ENCODE data around the gene RPS6KA4. TPM values are rescaled to one million over a fixed set of nuclear protein-coding genes. Genes with fewer than 3 reads are reported as not detected.
A peak's percentile ranks its signal among the peaks of the same experiment; 100 is the strongest.

The RPS6KA4 gene
- polyA plus RNA-seq, 1 donor (not counting 4 experiments of a cell fraction or from before 2014, with no cell fraction given): 52.4 TPM

- H3K4me3 ChIP-seq (ENCODE audit: control insufficient read depth in 2 of 3, extremely low read depth in 1 of 3, insufficient read depth in 2 of 3, low read depth in 1 of 3, low read length in 3 of 3): peak overlapping the region; percentile 86 to 93 (median 90)
- H3K9me1 ChIP-seq (ENCODE audit: control insufficient read depth, extremely low read depth, insufficient read depth, low read length): peaks cover 3% of the 10 kb centered on the region
- H3K27me3 ChIP-seq (ENCODE audit: control insufficient read depth, extremely low read depth, insufficient read depth, low read length): no peaks in the 10 kb centered on the region
- dilution Hi-C loops (cut with MboI; ENCODE audit: extremely low pct_ligation_motif_present, low sequenced_read_pairs): no loop called here
- H3K4me2 ChIP-seq (ENCODE audit: control insufficient read depth, extremely low read depth, insufficient read depth, low read depth, low read length): peak overlapping the region; percentile 97
- no peaks in the 10 kb centered on the region for H3K9me3 ChIP-seq (ENCODE audit: control insufficient read depth, low read depth, low read length)
- H3K36me3 ChIP-seq (ENCODE audit: control insufficient read depth in 2 of 2, extremely low read depth in 1 of 2, insufficient read depth in 2 of 2, low read length in 2 of 2): peaks cover 28 to 36% of the 10 kb centered on the region in 2 experiments
- H3K79me2 ChIP-seq (ENCODE audit: control insufficient read depth, insufficient read depth, low read length): peaks cover 37% of the 10 kb centered on the region
- H3K4me1 ChIP-seq (ENCODE audit: control insufficient read depth, extremely low read depth, insufficient read depth, low read length): peaks cover 44% of the 10 kb centered on the region
- peaks cover 6% of the 10 kb centered on the region for H4K20me1 ChIP-seq (ENCODE audit: control insufficient read depth, extremely low read depth, insufficient read depth, low read length)
- peak overlapping the region; percentile 86 for H3K9ac ChIP-seq (ENCODE audit: control insufficient read depth, extremely low read depth, insufficient read depth, low read length)
- DNase-seq (ENCODE audit: low read depth, low spot score) (no peak), FAIRE-seq (no peak)
- H3K27ac ChIP-seq (ENCODE audit: control insufficient read depth, insufficient read depth, low read length): no peak overlapping the region
- TF ChIP-seq, protein P1, sequence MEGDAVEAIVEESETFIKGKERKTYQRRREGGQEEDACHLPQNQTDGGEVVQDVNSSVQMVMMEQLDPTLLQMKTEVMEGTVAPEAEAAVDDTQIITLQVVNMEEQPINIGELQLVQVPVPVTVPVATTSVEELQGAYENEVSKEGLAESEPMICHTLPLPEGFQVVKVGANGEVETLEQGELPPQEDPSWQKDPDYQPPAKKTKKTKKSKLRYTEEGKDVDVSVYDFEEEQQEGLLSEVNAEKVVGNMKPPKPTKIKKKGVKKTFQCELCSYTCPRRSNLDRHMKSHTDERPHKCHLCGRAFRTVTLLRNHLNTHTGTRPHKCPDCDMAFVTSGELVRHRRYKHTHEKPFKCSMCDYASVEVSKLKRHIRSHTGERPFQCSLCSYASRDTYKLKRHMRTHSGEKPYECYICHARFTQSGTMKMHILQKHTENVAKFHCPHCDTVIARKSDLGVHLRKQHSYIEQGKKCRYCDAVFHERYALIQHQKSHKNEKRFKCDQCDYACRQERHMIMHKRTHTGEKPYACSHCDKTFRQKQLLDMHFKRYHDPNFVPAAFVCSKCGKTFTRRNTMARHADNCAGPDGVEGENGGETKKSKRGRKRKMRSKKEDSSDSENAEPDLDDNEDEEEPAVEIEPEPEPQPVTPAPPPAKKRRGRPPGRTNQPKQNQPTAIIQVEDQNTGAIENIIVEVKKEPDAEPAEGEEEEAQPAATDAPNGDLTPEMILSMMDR (optimal IDR thresholded peaks at IDR 0.05 in 1 of 3, IDR thresholded peaks at IDR 0.05 in 1 of 3, conservative IDR thresholded peaks at IDR 0.05 in 1 of 3; ENCODE audit: extremely low read depth in 1 of 3, insufficient read depth in 2 of 3, low read length in 3 of 3): peak in 2 of 3 experiments; percentile 28 to 64
- TF ChIP-seq EZH2 (IDR thresholded peaks at IDR 0.05; ENCODE audit: low read length): no peak
- H2AFZ ChIP-seq (ENCODE audit: control insufficient read depth, low read length): no peak overlapping the region
Measured at GRCh38 chr11:64359712-64360445, 917 bp downstream of the RPS6KA4 start.

DNA sequence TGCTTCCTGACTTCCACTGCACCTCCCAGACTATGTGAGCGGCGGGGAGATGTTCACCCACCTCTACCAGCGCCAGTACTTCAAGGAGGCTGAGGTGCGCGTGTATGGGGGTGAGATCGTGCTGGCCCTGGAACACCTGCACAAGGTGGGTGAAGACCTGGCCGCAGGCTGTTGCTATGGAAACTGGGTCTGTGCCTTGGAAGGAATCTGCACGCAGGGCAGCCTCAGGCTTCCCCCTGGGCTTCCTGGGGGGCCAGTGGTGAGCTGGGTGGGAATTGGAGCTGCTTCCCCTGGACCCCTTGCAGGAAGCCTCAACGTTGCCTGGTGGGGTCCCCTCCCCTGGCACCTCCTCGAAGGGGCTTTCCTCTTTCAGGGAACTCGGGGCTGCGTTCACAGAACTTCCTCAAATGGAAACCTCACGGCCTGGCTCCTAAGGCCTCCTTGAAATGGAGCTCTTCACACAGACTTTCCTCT is 1.5 kb downstream of the RPS6KA4 start:
- Histone ChIP-seq H3K27ac (ENCODE audit: control insufficient read depth, insufficient read depth, low read length) (no peak overlapping the region), H3K27me3 (ENCODE audit: control insufficient read depth, extremely low read depth, insufficient read depth, low read length) (no peaks in the 10 kb centered on the region), H4K20me1 (ENCODE audit: control insufficient read depth, extremely low read depth, insufficient read depth, low read length) (peaks cover 11% of the 10 kb centered on the region), H3K9me1 (ENCODE audit: control insufficient read depth, extremely low read depth, insufficient read depth, low read length) (peaks cover 2% of the 10 kb centered on the region), H3K4me2 (ENCODE audit: control insufficient read depth, extremely low read depth, insufficient read depth, low read depth, low read length) (peak overlapping the region; percentile 97), H3K36me3 (ENCODE audit: control insufficient read depth in 2 of 2, extremely low read depth in 1 of 2, insufficient read depth in 2 of 2, low read length in 2 of 2) (peaks cover 34 to 41% of the 10 kb centered on the region in 2 experiments), H3K9me3 (ENCODE audit: control insufficient read depth, low read depth, low read length) (no peaks in the 10 kb centered on the region), H3K79me2 (ENCODE audit: control insufficient read depth, insufficient read depth, low read length) (peaks cover 37% of the 10 kb centered on the region), H3K9ac (ENCODE audit: control insufficient read depth, extremely low read depth, insufficient read depth, low read length) (peak overlapping the region; percentile 1), H2AFZ (ENCODE audit: control insufficient read depth, low read length) (no peak overlapping the region), H3K4me3 (ENCODE audit: control insufficient read depth in 2 of 3, extremely low read depth in 1 of 3, insufficient read depth in 2 of 3, low read depth in 1 of 3, low read length in 3 of 3) (peak overlapping the region; percentile 86 to 93 (median 90)), H3K4me1 (ENCODE audit: control insufficient read depth, extremely low read depth, insufficient read depth, low read length) (peaks cover 39% of the 10 kb centered on the region)
- DNase-seq (ENCODE audit: low read depth, low spot score) (no peak), FAIRE-seq (no peak)
- dilution Hi-C loops (cut with MboI; ENCODE audit: extremely low pct_ligation_motif_present, low sequenced_read_pairs): no loop called here
- TF ChIP-seq EZH2 (IDR thresholded peaks at IDR 0.05; ENCODE audit: low read length): no peak
- TF ChIP-seq, protein P1 (optimal IDR thresholded peaks at IDR 0.05 in 1 of 3, IDR thresholded peaks at IDR 0.05 in 1 of 3, conservative IDR thresholded peaks at IDR 0.05 in 1 of 3; ENCODE audit: extremely low read depth in 1 of 3, insufficient read depth in 2 of 3, low read length in 3 of 3): no peak
